Measurements from ENCODE around the gene TCHHL1. TPM values are rescaled to one million over a fixed set of nuclear protein-coding genes. Genes with fewer than 3 reads are reported as not detected.

TCHHL1 gene
- total RNA-seq, 2 donors from 2014 or later, result not detected

DNA sequence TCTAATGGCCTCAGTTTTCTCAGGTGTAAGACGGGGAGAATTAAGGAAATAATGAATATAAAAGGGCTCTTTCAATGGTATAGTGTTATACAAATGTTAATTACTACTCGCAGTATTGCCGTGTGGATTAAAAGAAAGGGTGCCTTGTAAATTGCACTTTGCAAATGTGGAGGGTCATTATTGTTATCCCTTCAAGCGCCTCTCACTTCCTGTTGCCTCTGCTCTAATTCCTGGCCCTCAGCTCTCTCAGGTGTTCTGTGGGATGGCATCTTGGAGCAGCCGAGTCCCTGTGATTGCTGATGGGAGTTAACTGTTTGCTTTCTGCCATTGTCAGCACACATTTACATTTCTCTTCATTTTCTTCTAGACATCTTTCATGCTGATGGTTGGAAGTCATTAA, 45.0 kb downstream of the TCHHL1 start:
- H3K4me1 ChIP-seq, result peaks cover 0 to 21% of the 10 kb centered on the region in 2 donors
- no peak overlapping the region for H3K4me3 ChIP-seq
- H3K9me3 ChIP-seq, result no peaks in the 10 kb centered on the region
- no peaks in the 10 kb centered on the region for H3K27me3 ChIP-seq
- no peak for TF ChIP-seq CTCF (IDR thresholded peaks at IDR 0.05)
- DNase-seq (ENCODE audit: low spot score), result no peak
- no peak overlapping the region for H3K27ac ChIP-seq
- no peaks in the 10 kb centered on the region for H3K36me3 ChIP-seq

DNA sequence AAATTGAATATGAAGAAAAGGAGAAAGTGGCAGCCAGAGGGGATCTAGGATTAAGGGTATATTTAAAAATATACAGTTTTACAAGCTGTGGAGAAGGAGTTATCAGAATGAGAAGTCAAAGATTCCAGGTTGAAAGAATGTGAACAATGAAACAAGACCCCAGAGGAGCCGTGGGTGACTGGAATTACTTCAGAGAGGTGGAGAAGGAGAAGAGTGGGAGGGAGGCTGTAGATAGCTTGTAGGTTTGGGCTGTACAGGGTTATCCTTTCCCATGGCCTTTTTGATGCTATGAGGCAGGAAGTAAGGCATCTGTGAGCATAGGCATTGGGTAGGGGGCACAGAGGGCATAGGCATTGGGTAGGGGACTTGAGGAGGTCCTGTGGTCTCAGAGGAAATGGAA, 46.8 kb downstream of the TCHHL1 start:
- DNase-seq (ENCODE audit: low spot score), result no peak
- H3K9me3 ChIP-seq, result no peaks in the 10 kb centered on the region
- TF ChIP-seq CTCF (IDR thresholded peaks at IDR 0.05), result no peak

DNA sequence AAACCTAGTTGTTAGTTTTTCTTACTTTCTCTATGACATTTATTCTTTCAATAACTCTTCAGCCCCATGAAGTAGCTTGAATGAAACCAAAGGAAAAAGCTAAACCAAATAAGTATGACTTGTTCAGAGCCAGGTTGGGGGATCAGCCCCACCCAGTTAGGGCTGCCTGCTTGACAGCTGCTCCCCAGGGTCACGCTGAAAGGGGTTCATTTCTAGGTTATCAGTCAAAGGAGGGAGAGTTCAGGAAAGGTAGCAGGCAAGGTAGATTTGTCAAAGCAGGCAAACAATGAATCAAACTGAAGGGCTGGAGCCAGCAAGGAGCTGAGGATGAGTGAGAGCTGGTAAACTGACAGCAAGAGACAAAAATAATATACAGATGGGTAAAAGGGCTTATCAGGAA, 49.0 kb downstream of the TCHHL1 start:
- DNase-seq (ENCODE audit: low spot score), result no peak
- no peaks in the 10 kb centered on the region for H3K27me3 ChIP-seq
- H3K27ac ChIP-seq, result no peak overlapping the region
- H3K36me3 ChIP-seq, result no peaks in the 10 kb centered on the region
- no peaks in the 10 kb centered on the region for H3K9me3 ChIP-seq
- H3K4me3 ChIP-seq, result no peak overlapping the region
- peaks cover 0 to 14% of the 10 kb centered on the region in 2 donors for H3K4me1 ChIP-seq
- no peak for TF ChIP-seq CTCF (IDR thresholded peaks at IDR 0.05)

More for the DNA sequence above, 46.8 kb downstream of the TCHHL1 start:
- Histone ChIP-seq H3K4me3 (no peak overlapping the region), H3K27me3 (no peaks in the 10 kb centered on the region), H3K27ac (no peak overlapping the region), H3K4me1 (peaks cover 0 to 8% of the 10 kb centered on the region in 2 donors), H3K36me3 (no peaks in the 10 kb centered on the region)

DNA sequence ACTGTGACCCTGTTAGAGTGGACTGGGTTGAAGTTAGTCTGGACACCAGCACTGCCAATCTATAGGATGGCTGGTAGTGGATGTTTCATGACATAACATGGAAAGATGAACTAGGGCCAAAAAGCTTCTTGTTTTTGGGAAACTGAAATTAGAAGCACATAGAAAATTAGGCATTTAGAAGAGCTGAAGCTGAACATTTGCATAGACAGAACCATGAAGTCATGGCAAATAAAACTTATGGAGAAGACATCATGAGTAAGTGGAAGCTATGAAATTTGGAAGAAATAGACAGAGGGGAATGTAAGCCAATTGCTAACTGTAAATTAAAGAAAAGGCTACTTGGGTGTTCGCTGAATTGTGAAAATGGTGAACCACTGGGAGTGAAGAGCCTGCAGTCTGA, 49.4 kb downstream of the TCHHL1 start:
- Histone ChIP-seq H3K36me3 (no peaks in the 10 kb centered on the region), H3K4me3 (no peak overlapping the region), H3K4me1 (peaks cover 0 to 18% of the 10 kb centered on the region in 2 donors), H3K27ac (no peak overlapping the region), H3K9me3 (no peaks in the 10 kb centered on the region), H3K27me3 (no peaks in the 10 kb centered on the region)
- TF ChIP-seq CTCF (IDR thresholded peaks at IDR 0.05), result no peak
- no peak for DNase-seq (ENCODE audit: low spot score)

GRCh38 chr1:152038871-152039270, 50.0 kb downstream of the TCHHL1 start:
- peaks cover 0 to 24% of the 10 kb centered on the region in 2 donors for H3K4me1 ChIP-seq
- TF ChIP-seq CTCF (IDR thresholded peaks at IDR 0.05), result no peak
- peaks cover under 1% of the 10 kb centered on the region for H3K36me3 ChIP-seq
- no peak overlapping the region for H3K4me3 ChIP-seq
- DNase-seq (ENCODE audit: low spot score), result no peak
- no peak overlapping the region for H3K27ac ChIP-seq
- H3K27me3 ChIP-seq, result no peaks in the 10 kb centered on the region
- no peaks in the 10 kb centered on the region for H3K9me3 ChIP-seq
